Parathyroid adenoma (tissue), 2 donors: ENCODE results near the gene DISC1.

Experiments
- H2AFZ ChIP-seq: fragments of 300-600 bp; sonication (generic); one replicate; pipeline ENCODE4 v1.7.0; 2017; ENCODE audit warnings: antibody characterized with exemption, mild to moderate bottlenecking
- H3K27ac ChIP-seq: fragments of 300-600 bp; sonication (generic); one replicate; pipeline ENCODE4 v1.7.0; 2017
- H3K27me3 ChIP-seq: fragments of 300-600 bp; sonication (generic); one replicate; pipeline ENCODE4 v1.7.0; 2017; ENCODE audit warnings: low read length; ENCODE audit not compliant: control insufficient read depth, insufficient read depth
- H3K36me3 ChIP-seq: fragments of 300-600 bp; sonication (generic); one replicate; pipeline ENCODE4 v1.7.0; 2017; ENCODE audit warnings: low read length; ENCODE audit not compliant: control insufficient read depth, insufficient read depth
- H3K4me1 ChIP-seq: fragments of 300-600 bp; sonication (generic); one replicate; pipeline ENCODE4 v1.7.0; 2017; ENCODE audit warnings: control low read depth
- H3K4me2 ChIP-seq: fragments of 300-600 bp; sonication (generic); one replicate; pipeline ENCODE4 v1.7.0; 2017; ENCODE audit warnings: low read length
- H3K4me3 ChIP-seq: fragments of 300-600 bp; sonication (generic); one replicate; pipeline ENCODE4 v1.7.0; 2017; ENCODE audit warnings: low read depth, low read length
- H3K79me2 ChIP-seq: fragments of 300-600 bp; sonication (generic); one replicate; pipeline ENCODE4 v1.7.0; 2017; ENCODE audit warnings: control low read depth
- H3K9ac ChIP-seq: fragments of 300-600 bp; sonication (generic); one replicate; pipeline ENCODE4 v1.7.0; 2017; ENCODE audit warnings: mild to moderate bottlenecking
- H3K9me3 ChIP-seq: fragments of 300-600 bp; sonication (generic); one replicate; pipeline ENCODE4 v1.7.0; 2017; ENCODE audit warnings: low read length; ENCODE audit not compliant: control insufficient read depth
- CTCF ChIP-seq: fragments of 300-600 bp; sonication (generic); IDR thresholded peaks from one replicate; pipeline ENCODE4 v1.7.0; 2017; ENCODE audit warnings: antibody characterized with exemption, mild to moderate bottlenecking
- donor health status: primary hyperparathyroidism.

The DISC1 gene

DNA sequence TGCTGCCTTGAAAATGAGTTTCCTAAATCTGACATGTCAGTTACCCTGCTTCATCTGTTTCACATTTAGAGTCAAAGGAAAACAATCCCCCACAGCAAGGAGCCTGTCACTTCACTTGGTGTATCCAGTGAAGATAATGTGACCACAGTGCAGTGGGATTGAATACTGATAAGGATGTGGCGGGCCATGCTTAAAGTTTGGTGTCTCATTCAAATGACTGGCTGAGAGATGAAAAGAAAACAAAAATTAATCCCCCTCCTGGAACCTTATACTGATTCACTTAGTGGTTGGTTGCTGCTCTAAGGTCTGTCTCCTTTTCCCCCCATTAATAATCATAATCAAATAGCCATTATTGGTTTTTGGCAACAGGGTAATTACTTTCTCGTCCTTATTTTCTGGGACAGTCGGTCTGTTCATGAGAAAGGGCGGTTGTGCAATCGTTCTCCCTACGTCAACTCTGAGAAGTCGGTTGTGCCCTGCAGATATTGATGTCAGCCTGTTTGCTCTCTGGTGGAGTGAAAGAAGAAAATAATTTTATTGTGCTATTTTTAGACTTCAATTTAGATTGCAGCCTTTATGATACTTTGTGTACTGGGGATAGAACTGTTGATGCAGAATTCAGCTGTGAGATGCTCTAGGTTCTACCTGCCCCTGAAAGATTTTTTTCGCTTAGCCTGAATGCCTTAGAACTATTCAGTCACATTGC lies 360.2 kb downstream of the DISC1 start:
- TF ChIP-seq CTCF = no peak

GRCh38 chr1:231990388-231990787 lies 363.8 kb downstream of the DISC1 start:
- Histone ChIP-seq H2AFZ (no peak overlapping the region), H3K4me1 (no peaks in the 10 kb centered on the region), H3K9ac (no peak overlapping the region), H3K9me3 (no peaks in the 10 kb centered on the region), H3K27ac (no peak overlapping the region), H3K27me3 (no peaks in the 10 kb centered on the region), H3K4me2 (no peak overlapping the region), H3K79me2 (no peaks in the 10 kb centered on the region), H3K4me3 (no peak overlapping the region), H3K36me3 (no peaks in the 10 kb centered on the region)
- no peak for TF ChIP-seq CTCF

More for the DNA sequence above, 360.2 kb downstream of the DISC1 start:
- H3K4me3 ChIP-seq = no peak overlapping the region
- H3K4me1 ChIP-seq = peaks cover 3% of the 10 kb centered on the region
- no peak overlapping the region for H2AFZ ChIP-seq
- no peak overlapping the region for H3K4me2 ChIP-seq
- no peaks in the 10 kb centered on the region for H3K36me3 ChIP-seq
- H3K9me3 ChIP-seq = no peaks in the 10 kb centered on the region
- H3K79me2 ChIP-seq = no peaks in the 10 kb centered on the region
- no peaks in the 10 kb centered on the region for H3K27me3 ChIP-seq
- H3K27ac ChIP-seq = no peak overlapping the region
- no peak overlapping the region for H3K9ac ChIP-seq

GRCh38 chr1:231991231-231991630 lies 364.6 kb downstream of the DISC1 start:
- Histone ChIP-seq H2AFZ (no peak overlapping the region), H3K27ac (no peak overlapping the region), H3K27me3 (no peaks in the 10 kb centered on the region), H3K4me1 (no peaks in the 10 kb centered on the region), H3K4me2 (no peak overlapping the region), H3K4me3 (no peak overlapping the region), H3K9ac (no peak overlapping the region), H3K36me3 (no peaks in the 10 kb centered on the region), H3K9me3 (no peaks in the 10 kb centered on the region), H3K79me2 (no peaks in the 10 kb centered on the region)
- TF ChIP-seq CTCF = no peak

DNA sequence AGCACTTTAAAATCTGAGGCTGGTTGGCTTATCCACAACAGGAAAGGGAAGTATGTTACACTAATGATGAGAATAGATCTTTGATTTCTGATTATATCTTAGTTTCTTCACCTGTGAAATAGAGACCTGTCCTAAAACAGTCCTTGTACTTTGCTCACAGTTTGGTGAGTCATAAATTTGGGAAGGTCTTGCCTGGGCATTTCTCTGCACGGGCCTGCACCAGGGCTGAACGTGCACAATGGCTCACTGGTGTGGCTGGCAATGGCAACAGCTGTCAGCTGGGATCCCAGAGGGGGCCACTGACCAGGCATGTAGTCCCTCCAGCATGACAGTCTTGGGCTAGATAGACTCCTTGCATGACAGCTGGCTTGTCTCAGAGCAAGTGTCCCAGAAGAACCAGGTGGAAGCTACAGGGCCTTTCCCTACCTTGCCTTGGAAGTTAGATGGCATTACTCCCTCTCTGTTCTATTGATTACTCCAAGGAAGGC lies 367.4 kb downstream of the DISC1 start:
- Histone ChIP-seq H2AFZ (no peak overlapping the region), H3K9me3 (no peaks in the 10 kb centered on the region), H3K4me2 (no peak overlapping the region), H3K4me1 (no peaks in the 10 kb centered on the region), H3K4me3 (no peak overlapping the region), H3K27me3 (no peaks in the 10 kb centered on the region), H3K79me2 (no peaks in the 10 kb centered on the region), H3K27ac (no peak overlapping the region), H3K36me3 (no peaks in the 10 kb centered on the region), H3K9ac (no peak overlapping the region)
- no peak for TF ChIP-seq CTCF

- H3K79me2 ChIP-seq = no peaks in the 10 kb centered on the region
- H3K27me3 ChIP-seq = no peaks in the 10 kb centered on the region
- no peak for TF ChIP-seq CTCF
- no peaks in the 10 kb centered on the region for H3K36me3 ChIP-seq
- no peak overlapping the region for H3K4me3 ChIP-seq
- H2AFZ ChIP-seq = no peak overlapping the region
- no peak overlapping the region for H3K9ac ChIP-seq
- no peak overlapping the region for H3K4me2 ChIP-seq
- no peaks in the 10 kb centered on the region for H3K4me1 ChIP-seq
- H3K9me3 ChIP-seq = no peaks in the 10 kb centered on the region
- H3K27ac ChIP-seq = no peak overlapping the region
Measured at GRCh38 chr1:231998791-231999190, 372.2 kb downstream of the DISC1 start.
